HG03460 (cell line): Measurements from ENCODE around the gene TRIM67.
"Not testable (repeated sequence)": the region's sequence is repeated elsewhere in the genome, so short reads cannot be mapped to it uniquely, and the experiment has no call there.

Source experiments
- ATAC-seq: cut with Tn5 transposase; IDR thresholded peaks from one replicate; pipeline ENCODE4 v1.9.1; 2021; ENCODE audit not compliant: unreplicated experiment

The TRIM67 gene

GRCh38 chr1:231203259-231204057, 41.6 kb downstream of the TRIM67 start:
- ATAC-seq = no peak

GRCh38 chr1:231206856-231207255, 45.0 kb downstream of the TRIM67 start:
- no peak for ATAC-seq

- ATAC-seq = no peak
Observed at GRCh38 chr1:231207437-231207836, 45.6 kb downstream of the TRIM67 start.

GRCh38 chr1:231208980-231209379, 47.1 kb downstream of the TRIM67 start:
- no peak for ATAC-seq

GRCh38 chr1:231209531-231209930, 47.7 kb downstream of the TRIM67 start:
- ATAC-seq = no peak

- no peak for ATAC-seq
Observed at GRCh38 chr1:231210126-231210525, 48.3 kb downstream of the TRIM67 start.

GRCh38 chr1:231211005-231211857, 49.4 kb downstream of the TRIM67 start:
- peak; percentile 89 for ATAC-seq

GRCh38 chr1:231212301-231212700, 50.4 kb downstream of the TRIM67 start:
- ATAC-seq = not testable (repeated sequence)

GRCh38 chr1:231213831-231214573, 52.1 kb downstream of the TRIM67 start:
- ATAC-seq = no peak

GRCh38 chr1:231214918-231215680, 53.2 kb downstream of the TRIM67 start:
- peak; percentile 40 for ATAC-seq

GRCh38 chr1:231215681-231216385, 54.0 kb downstream of the TRIM67 start:
- peak; percentile 6 for ATAC-seq

GRCh38 chr1:231216498-231216897, 54.6 kb downstream of the TRIM67 start:
- no peak for ATAC-seq

- ATAC-seq = no peak
Observed at GRCh38 chr1:231217056-231217455, 55.2 kb downstream of the TRIM67 start.

GRCh38 chr1:231218078-231218477, 56.2 kb downstream of the TRIM67 start:
- no peak for ATAC-seq

- ATAC-seq = no peak
Observed at GRCh38 chr1:231219422-231220401, 57.9 kb downstream of the TRIM67 start.

- no peak for ATAC-seq
Observed at GRCh38 chr1:231220801-231221200, 58.9 kb downstream of the TRIM67 start.

- no peak for ATAC-seq
Observed at GRCh38 chr1:231226156-231226555, 64.3 kb downstream of the TRIM67 start.

GRCh38 chr1:231231511-231231910, 69.7 kb downstream of the TRIM67 start:
- no peak for ATAC-seq
